SK-N-SH (cell line): ENCODE results near the gene ABHD10.

Experiments
- EP300 ChIP-seq, 2 experiments: IDR thresholded peaks; 2 replicates each; pipeline versions ENCODE4 v1.4.0 to v1.6.1; 2012; ENCODE audit warnings: borderline replicate concordance in 1 of 2, low read depth in 1 of 2, low read length in 1 of 2
- FOXM1 ChIP-seq: IDR thresholded peaks from 2 replicates; pipeline ENCODE4 v1.4.0; 2012; ENCODE audit warnings: low read depth, mild to moderate bottlenecking
- POLR2AphosphoS5 ChIP-seq: IDR thresholded peaks from 2 replicates; pipeline ENCODE4 v1.6.1; 2012; ENCODE audit warnings: low read depth, low read length
- RAD21 ChIP-seq: IDR thresholded peaks from 2 replicates; pipeline ENCODE4 v1.6.1; 2012; ENCODE audit warnings: mild to moderate bottlenecking, low read length
- TF ChIP-seq, protein P1 (sequence below): fragments of 200-600 bp; sonication (generic); IDR thresholded peaks from 2 replicates; pipeline ENCODE4 v1.6.1; 2017; ENCODE audit warnings: antibody characterized with exemption, mild to moderate bottlenecking, moderate library complexity

DNA sequence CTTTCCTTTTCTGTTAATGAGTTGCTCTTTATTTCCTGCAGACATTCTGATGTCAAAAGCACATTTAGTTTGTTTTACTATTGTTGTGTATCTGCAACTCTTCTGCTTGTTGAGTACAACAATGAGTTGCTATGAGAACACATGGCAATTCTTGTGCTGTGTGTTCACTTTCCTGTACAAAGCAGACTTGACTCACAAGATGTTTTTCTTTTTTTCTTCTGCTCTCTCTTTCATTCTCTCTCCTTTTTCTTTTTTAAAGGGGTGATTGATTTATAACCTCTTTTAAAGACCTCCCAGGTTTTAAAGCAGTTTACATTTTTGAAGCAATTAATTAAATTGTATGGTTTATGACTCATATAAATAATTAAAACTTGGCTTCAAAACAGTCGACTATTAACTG, 31.6 kb upstream of the ABHD10 start:
- TF ChIP-seq RAD21 (no peak), POLR2AphosphoS5 (no peak), EP300 (IDR thresholded peaks at IDR 0.05; ENCODE audit: borderline replicate concordance in 1 of 2, low read depth in 1 of 2, low read length in 1 of 2) (no peak), FOXM1 (no peak)
- TF ChIP-seq, protein P1, sequence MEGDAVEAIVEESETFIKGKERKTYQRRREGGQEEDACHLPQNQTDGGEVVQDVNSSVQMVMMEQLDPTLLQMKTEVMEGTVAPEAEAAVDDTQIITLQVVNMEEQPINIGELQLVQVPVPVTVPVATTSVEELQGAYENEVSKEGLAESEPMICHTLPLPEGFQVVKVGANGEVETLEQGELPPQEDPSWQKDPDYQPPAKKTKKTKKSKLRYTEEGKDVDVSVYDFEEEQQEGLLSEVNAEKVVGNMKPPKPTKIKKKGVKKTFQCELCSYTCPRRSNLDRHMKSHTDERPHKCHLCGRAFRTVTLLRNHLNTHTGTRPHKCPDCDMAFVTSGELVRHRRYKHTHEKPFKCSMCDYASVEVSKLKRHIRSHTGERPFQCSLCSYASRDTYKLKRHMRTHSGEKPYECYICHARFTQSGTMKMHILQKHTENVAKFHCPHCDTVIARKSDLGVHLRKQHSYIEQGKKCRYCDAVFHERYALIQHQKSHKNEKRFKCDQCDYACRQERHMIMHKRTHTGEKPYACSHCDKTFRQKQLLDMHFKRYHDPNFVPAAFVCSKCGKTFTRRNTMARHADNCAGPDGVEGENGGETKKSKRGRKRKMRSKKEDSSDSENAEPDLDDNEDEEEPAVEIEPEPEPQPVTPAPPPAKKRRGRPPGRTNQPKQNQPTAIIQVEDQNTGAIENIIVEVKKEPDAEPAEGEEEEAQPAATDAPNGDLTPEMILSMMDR = no peak
